CD4-positive, alpha-beta T cell treated with Interleukin-12 subunit alpha and Interleukin-12 subunit beta, for 1 hour (primary cell): ENCODE data around the gene ARPP19.

Experiments used
- DNase-seq: peaks from one replicate; pipeline ENCODE4 v3.0.0-alpha.2; 2020

ARPP19 gene

DNA sequence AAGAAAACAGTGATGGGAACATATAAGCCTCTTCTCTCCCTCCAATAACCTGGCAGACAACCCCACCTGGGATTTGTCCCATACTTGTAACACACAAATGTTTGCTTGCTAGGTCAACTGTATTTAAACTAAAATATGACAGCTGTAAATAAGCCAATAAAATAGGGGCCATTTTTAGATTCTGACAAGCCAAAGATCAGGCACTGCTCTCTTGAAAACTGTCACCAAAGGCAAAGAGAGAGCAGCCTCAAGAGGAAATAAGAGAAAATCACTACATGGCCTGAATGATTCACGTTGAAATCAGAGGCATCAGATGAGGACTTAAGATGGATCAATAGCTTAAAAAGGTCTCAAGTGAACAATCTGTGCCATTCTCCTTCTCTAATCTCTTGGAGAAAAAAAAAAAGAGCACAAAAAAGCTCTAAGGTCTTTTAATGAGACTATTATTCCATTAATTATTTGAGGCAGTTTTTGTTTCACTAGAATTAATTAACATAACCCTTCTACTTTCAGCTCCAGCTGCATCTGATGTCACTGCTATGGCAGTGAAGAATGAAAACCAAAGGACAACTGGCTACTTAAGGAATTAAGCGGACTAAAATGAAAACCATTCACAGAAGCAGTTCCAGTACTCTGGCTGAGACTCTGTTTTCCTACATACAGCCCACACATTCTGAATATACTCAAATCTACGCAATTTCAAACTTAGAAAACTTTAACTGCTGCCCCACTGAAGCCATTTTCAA is 59.2 kb downstream of the ARPP19 start:
- DNase-seq: no peak

- DNase-seq: no peak
Measured at GRCh38 chr15:52506549-52506948, 62.3 kb downstream of the ARPP19 start.

GRCh38 chr15:52505151-52505550 is 63.7 kb downstream of the ARPP19 start:
- DNase-seq: no peak

DNA sequence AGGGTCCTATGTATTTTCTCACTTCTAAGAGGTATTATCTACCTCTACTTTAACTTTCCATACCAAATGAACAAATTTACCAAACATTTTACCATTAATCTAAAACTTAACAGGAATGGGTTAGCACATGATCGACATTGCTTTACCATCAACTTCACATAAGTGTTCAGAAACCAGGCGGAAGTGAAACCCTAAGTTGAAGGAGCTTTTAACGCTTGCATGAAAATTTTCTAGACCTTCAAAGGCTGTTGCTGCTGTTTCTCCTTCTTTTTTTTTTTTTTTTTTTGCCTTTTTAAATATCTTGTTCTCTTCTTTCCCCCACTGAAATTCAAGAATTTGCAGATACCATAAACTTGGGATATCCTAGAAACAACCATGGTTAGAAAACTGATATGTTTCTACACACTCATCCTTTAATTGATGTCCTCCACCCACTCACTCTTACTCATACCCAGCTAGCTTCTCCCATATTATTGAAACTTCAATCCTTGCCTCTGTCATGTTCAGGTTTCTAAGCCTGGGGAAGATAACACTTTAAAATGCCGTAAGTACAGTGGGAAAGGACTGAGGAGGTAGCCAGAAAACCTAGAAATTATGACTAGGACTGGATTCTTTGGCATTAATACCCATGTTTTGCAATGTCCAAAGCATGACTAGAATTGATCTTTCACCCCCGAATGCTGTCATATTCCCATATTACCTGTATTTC is 64.9 kb downstream of the ARPP19 start:
- DNase-seq: peak; percentile 11

- no peak for DNase-seq
Measured at GRCh38 chr15:52502608-52503007, 66.2 kb downstream of the ARPP19 start.

DNA sequence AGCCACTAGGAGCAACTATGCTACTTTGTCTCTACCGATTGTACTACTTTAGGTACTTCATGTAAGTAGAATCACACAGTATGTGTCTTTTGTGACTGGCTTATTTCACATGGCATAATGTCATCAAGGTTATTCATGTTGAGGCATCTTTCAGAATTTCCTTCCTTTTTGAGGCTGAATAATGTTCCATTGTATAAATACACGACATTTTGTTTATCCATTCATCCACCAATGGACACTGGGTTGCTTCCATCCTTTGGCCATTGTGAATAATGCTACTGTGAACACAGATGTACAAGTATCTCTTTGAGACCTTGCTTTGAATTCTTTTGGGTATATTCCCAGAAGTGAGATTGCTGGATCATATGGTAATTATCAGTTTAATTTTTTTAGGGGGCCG is 69.3 kb downstream of the ARPP19 start:
- no peak for DNase-seq

- no peak for DNase-seq
Measured at GRCh38 chr15:52498706-52499105, 70.1 kb downstream of the ARPP19 start.
